HCT116 (cell line): ENCODE results near the gene FRY. TPM values are rescaled to one million over a fixed set of nuclear protein-coding genes. Genes with fewer than 3 reads are reported as not detected.

Source experiments
- ATAC-seq: fragments of 200-7000 bp; cut with Tn5 transposase; 2 replicates; pipeline ENCODE4 v1.9.1; 2020; ENCODE audit warnings: mild to moderate bottlenecking, moderate library complexity
- BruUV-seq: library from RNA; stranded (reverse); fragments of 400-500 nt; replicated peaks from 2 replicates; lab custom pipeline; 2021; lab: Mats Ljungman, UMichigan
- CTCF ChIA-PET: fragments of 300-600 bp; sonication (Branson Sonifier 250); formaldehyde crosslinking; loops from one replicate; lab custom pipeline; 2021; ENCODE audit warnings: antibody characterized with exemption; lab: Charles Lee
- POLR2A ChIA-PET: fragments of 300-600, 350-600 bp; sonication (Branson Sonifier 250); formaldehyde crosslinking; loops from one replicate; lab custom pipeline; 2021; ENCODE audit warnings: antibody characterized with exemption; lab: Charles Lee
- RAD21 ChIA-PET, 2 experiments: fragments of 300-600 bp; sonication (Branson Sonifier 250); formaldehyde crosslinking; loops; one replicate each; lab custom pipeline; 2023; ENCODE audit warnings: low total read pairs in 2 of 2; ENCODE audit not compliant: uncharacterized antibody in 2 of 2, unreplicated experiment in 2 of 2, low non-redundant PET in 1 of 2; lab: Charles Lee
- DNase-seq: peaks from one replicate; pipeline ENCODE4 v3.0.0-alpha.2; 2010; ENCODE audit warnings: low read depth, low spot score
- H2AFZ ChIP-seq: fragments of 200-600 bp; shearing (Covaris generic), sonication (generic); 2 replicates; pipeline ENCODE4 v1.6.1; 2017; ENCODE audit warnings: low read depth, mixed run types, mixed read lengths, antibody characterized with exemption, low read length; ENCODE audit not compliant: poor library complexity, severe bottlenecking
- H3K27ac ChIP-seq: 2 replicates; pipeline ENCODE4 v1.5.1; 2012; ENCODE audit warnings: low read depth, low read length
- H3K27me3 ChIP-seq: fragments of 200-600 bp; sonication (generic); 2 replicates; pipeline ENCODE4 v1.6.1; 2016; ENCODE audit warnings: mixed run types, low read length, mixed read lengths; ENCODE audit not compliant: insufficient read depth
- H3K36me3 ChIP-seq, 2 experiments: fragments of 200-500 bp in 1 of 2; fragments of 200-600 bp in 1 of 2; sonication (Bioruptor generic) in 1 of 2; sonication (generic) in 1 of 2; 2 replicates each; pipeline versions ENCODE4 v1.5.1 to v1.6.1; 2014 to 2016; ENCODE audit warnings: low read length in 2 of 2, inconsistent platforms in 1 of 2, mixed read lengths in 1 of 2, mixed run types in 1 of 2; ENCODE audit not compliant: insufficient read depth in 2 of 2, control insufficient read depth in 1 of 2
- H3K4me1 ChIP-seq, 2 experiments: fragments of 200-600 bp in 1 of 2; sonication (generic) in 1 of 2; 2 replicates each; pipeline versions ENCODE4 v1.5.1 to v1.6.1; 2012 to 2017; ENCODE audit warnings: low read length in 2 of 2, inconsistent platforms in 1 of 2, mild to moderate bottlenecking in 1 of 2, mixed read lengths in 1 of 2, mixed run types in 1 of 2, moderate library complexity in 1 of 2; ENCODE audit not compliant: insufficient read depth in 2 of 2, control insufficient read depth in 1 of 2
- H3K4me2 ChIP-seq: fragments of 200-600 bp; sonication (generic); 2 replicates; pipeline ENCODE4 v1.6.1; 2017; ENCODE audit warnings: mixed run types, low read length, mixed read lengths
- H3K4me3 ChIP-seq, 2 experiments: fragments of 200-600 bp in 1 of 2; sonication (generic) in 1 of 2; replicated peaks in 1 of 2; 2 replicates each; pipeline ENCODE4 v1.5.1; 2011 to 2016; ENCODE audit warnings: low read length in 2 of 2, control low read depth in 1 of 2, low read depth in 1 of 2, mild to moderate bottlenecking in 1 of 2, mixed read lengths in 1 of 2, mixed run types in 1 of 2
- H3K79me2 ChIP-seq: fragments of 200-600 bp; sonication (generic); 2 replicates; pipeline ENCODE4 v1.6.1; 2017; ENCODE audit warnings: mild to moderate bottlenecking, mixed run types, low read length, moderate library complexity, mixed read lengths; ENCODE audit not compliant: insufficient read depth
- H3K9ac ChIP-seq: fragments of 200-600 bp; sonication (generic); 2 replicates; pipeline ENCODE4 v1.6.1; 2016; ENCODE audit warnings: low read length, mixed read lengths
- H3K9me2 ChIP-seq: fragments of 200-600 bp; sonication (generic), shearing (Covaris generic); 2 replicates; pipeline ENCODE4 v1.6.1; 2017; ENCODE audit warnings: mixed run types, mild to moderate bottlenecking, moderate library complexity; ENCODE audit not compliant: insufficient read depth
- H3K9me3 ChIP-seq, 2 experiments: fragments of 200-500 bp in 1 of 2; fragments of 200-600 bp in 1 of 2; sonication (Bioruptor generic) in 1 of 2; sonication (generic) in 1 of 2; 2 replicates each; pipeline ENCODE4 v1.6.1; 2014 to 2017; ENCODE audit warnings: low read length in 2 of 2, mixed read lengths in 2 of 2, inconsistent platforms in 1 of 2, low read depth in 1 of 2, mild to moderate bottlenecking in 1 of 2, mixed run types in 1 of 2, moderate library complexity in 1 of 2; ENCODE audit not compliant: control insufficient read depth in 1 of 2, insufficient read depth in 1 of 2
- H4K20me1 ChIP-seq: fragments of 200-600 bp; sonication (generic), shearing (Covaris generic); 2 replicates; pipeline ENCODE4 v1.6.1; 2017; ENCODE audit warnings: mixed run types, mild to moderate bottlenecking, moderate library complexity; ENCODE audit not compliant: insufficient read depth
- ATF3 ChIP-seq: IDR thresholded peaks from 2 replicates; pipeline ENCODE4 v1.6.1; 2012
- CBX3 ChIP-seq: IDR thresholded peaks from 2 replicates; pipeline ENCODE4 v1.6.1; 2012; ENCODE audit warnings: low read depth
- CEBPB ChIP-seq: IDR thresholded peaks from 2 replicates; pipeline ENCODE4 v1.6.1; 2012; ENCODE audit warnings: low read depth
- EGR1 ChIP-seq: IDR thresholded peaks from 2 replicates; pipeline ENCODE4 v1.6.1; 2012; ENCODE audit warnings: low read depth
- ELF1 ChIP-seq: IDR thresholded peaks from 2 replicates; pipeline ENCODE4 v1.6.1; 2012; ENCODE audit warnings: low read depth, borderline replicate concordance
- EZH2 ChIP-seq: fragments of 200-600 bp; sonication (generic); IDR thresholded peaks from 2 replicates; pipeline ENCODE4 v1.6.1; 2017; ENCODE audit warnings: antibody characterized with exemption, mixed run types
- EZH2phosphoT487 ChIP-seq: fragments of 200-600 bp; IDR thresholded peaks from 2 replicates; pipeline ENCODE4 v1.6.1; 2018; ENCODE audit warnings: antibody characterized with exemption, borderline replicate concordance
- FOSL1 ChIP-seq: IDR thresholded peaks from 2 replicates; pipeline ENCODE4 v1.6.1; 2012; ENCODE audit warnings: low read depth
- JUND ChIP-seq: IDR thresholded peaks from 2 replicates; pipeline ENCODE4 v1.6.1; 2012
- POLR2A ChIP-seq: IDR thresholded peaks from 2 replicates; pipeline ENCODE4 v1.7.0; 2011; ENCODE audit warnings: borderline replicate concordance; ENCODE audit not compliant: insufficient read depth, insufficient read length; ENCODE audit errors: extremely low read depth
- POLR2AphosphoS5 ChIP-seq: IDR thresholded peaks from 2 replicates; pipeline ENCODE4 v1.6.1; 2011; ENCODE audit warnings: mild to moderate bottlenecking, low read depth, low read length, moderate library complexity
- RAD21 ChIP-seq: IDR thresholded peaks from 2 replicates; pipeline ENCODE4 v1.6.1; 2012; ENCODE audit warnings: low read depth, mild to moderate bottlenecking
- REST ChIP-seq: IDR thresholded peaks from 2 replicates; pipeline ENCODE4 v1.6.1; 2012; ENCODE audit warnings: low read depth
- SIN3A ChIP-seq: IDR thresholded peaks from 2 replicates; pipeline ENCODE4 v1.6.1; 2012; ENCODE audit warnings: low read depth
- SP1 ChIP-seq: IDR thresholded peaks from 2 replicates; pipeline ENCODE4 v1.6.1; 2012; ENCODE audit warnings: low read depth
- SRF ChIP-seq: IDR thresholded peaks from 2 replicates; pipeline ENCODE4 v1.6.1; 2012; ENCODE audit warnings: low read depth
- ZNF274 ChIP-seq: fragments of 200-500 bp; sonication (Bioruptor generic); IDR thresholded peaks from 2 replicates; pipeline ENCODE4 v1.6.1; 2014; ENCODE audit warnings: mild to moderate bottlenecking, low read depth, low read length, inconsistent platforms
- intact Hi-C: fragments of 100-400 bp; cut with micrococcal nuclease; formaldehyde crosslinking; loops from 2 replicates; pipeline ENCODE4 v1.10.0; 2022
- total RNA-seq: library from RNA; stranded (reverse); gene quantifications from one replicate; pipeline ENCODE4 v1.2.1, GENCODE V29; 2021; ENCODE audit not compliant: unreplicated experiment
- TF ChIP-seq, protein P1 (sequence below): IDR thresholded peaks from 2 replicates; pipeline ENCODE4 v1.6.1; 2012

The FRY gene
- total RNA-seq, 1 experiment from 2014 or later, result 1.4 TPM

DNA sequence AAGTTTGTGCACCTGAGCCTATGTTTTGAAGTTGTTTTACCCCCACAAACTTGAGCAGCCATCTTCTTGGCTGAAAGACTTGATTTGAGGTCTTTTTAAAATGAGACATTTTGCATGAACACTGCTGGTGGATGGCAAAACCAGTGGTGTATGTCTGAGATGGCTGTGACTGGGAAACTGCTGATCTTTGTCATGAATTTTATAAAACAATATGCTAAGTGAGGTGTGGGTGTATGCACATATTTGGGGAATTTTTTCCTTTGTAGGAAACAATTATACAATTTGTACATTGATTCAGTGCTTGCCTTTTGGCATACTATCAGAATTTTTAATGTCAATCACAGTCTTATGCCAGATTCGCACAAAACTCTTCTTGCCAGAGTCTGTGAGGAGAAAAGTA, 231.0 kb downstream of the FRY start:
- TF ChIP-seq RAD21 (no peak), FOSL1 (no peak), EZH2phosphoT487 (no peak), POLR2AphosphoS5 (no peak), SRF (no peak), CEBPB (no peak), EGR1 (no peak), ELF1 (no peak), SIN3A (no peak), ZNF274 (no peak), EZH2 (no peak), ATF3 (no peak), SP1 (no peak), CBX3 (no peak), REST (no peak), JUND (no peak), POLR2A (no peak)
- TF ChIP-seq, protein P1, sequence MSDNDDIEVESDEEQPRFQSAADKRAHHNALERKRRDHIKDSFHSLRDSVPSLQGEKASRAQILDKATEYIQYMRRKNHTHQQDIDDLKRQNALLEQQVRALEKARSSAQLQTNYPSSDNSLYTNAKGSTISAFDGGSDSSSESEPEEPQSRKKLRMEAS, result no peak
- POLR2A ChIA-PET, result interaction anchor here (0.7 kb wide), 1 partner anchor 53 kb away, joined by 3 read pairs; no protein-coding TSS in a partner anchor
- no peaks in the 10 kb centered on the region for H4K20me1 ChIP-seq
- no peaks in the 10 kb centered on the region for H3K36me3 ChIP-seq
- no peak overlapping the region for H3K9ac ChIP-seq
- no peak overlapping the region for H2AFZ ChIP-seq
- no peak overlapping the region for H3K27ac ChIP-seq
- no peaks in the 10 kb centered on the region for H3K9me3 ChIP-seq
- no peaks in the 10 kb centered on the region for H3K9me2 ChIP-seq
- BruUV-seq, result no TSS peak
- H3K4me3 ChIP-seq, result no peak overlapping the region
- RAD21 ChIA-PET, result no interaction called here
- no peaks in the 10 kb centered on the region for H3K79me2 ChIP-seq
- H3K4me1 ChIP-seq, result peaks cover 10 to 14% of the 10 kb centered on the region in 2 experiments; a peak in 3 of 4 replicates
- no peak overlapping the region for H3K4me2 ChIP-seq
- CTCF ChIA-PET, result no interaction called here
- no peaks in the 10 kb centered on the region for H3K27me3 ChIP-seq
- ATAC-seq (no peak), DNase-seq (no peak)
- intact Hi-C loops, result no loop called here
